AML-193 (cell line): ENCODE measurements around the gene LENG1.

Experiments used
- DNase-seq, 2 experiments: peaks; one replicate each; lab custom pipeline; 2025; lab: John Stamatoyannopoulos, UW

The LENG1 gene

DNA sequence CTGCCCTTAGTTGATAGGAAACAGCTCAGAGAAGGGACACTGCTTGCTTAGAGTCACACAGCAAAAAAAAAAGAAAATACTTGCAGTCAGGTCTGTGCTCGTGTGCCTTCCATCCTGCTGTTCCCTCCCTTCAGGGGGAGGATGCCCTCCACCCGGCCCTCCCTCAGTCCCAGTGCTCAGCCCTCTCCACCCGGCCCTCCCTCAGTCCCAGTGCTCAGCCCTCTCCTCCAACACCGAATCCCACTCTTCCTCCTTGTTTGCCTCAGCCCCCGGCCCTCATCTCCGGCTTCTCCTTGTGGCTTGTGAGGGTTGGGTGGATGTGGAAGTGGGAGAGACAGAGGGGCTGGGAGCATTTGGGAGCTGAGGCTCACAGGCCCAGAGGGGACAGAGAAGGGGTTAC, 49.9 kb downstream of the LENG1 start:
- DNase-seq, result no peak

DNA sequence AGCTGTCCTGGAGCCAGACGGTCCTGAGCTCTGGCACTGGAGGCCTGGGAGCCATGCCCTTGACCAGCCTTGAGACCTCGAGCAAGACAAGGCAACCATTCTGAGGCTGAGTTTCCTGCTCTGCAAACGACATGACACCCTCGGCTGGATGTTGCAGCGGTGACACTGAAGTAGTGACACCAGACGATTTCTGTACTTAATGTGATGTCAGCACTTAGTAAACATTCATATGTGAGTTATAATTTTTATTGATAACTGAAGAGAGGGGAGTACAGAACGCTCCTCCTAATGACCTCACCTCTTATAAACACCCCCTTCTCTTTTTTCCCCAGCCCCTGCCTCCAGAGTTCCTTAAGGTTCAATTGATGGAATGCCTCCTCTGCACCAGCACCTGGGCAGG, 51.0 kb downstream of the LENG1 start:
- DNase-seq, result no peak

DNA sequence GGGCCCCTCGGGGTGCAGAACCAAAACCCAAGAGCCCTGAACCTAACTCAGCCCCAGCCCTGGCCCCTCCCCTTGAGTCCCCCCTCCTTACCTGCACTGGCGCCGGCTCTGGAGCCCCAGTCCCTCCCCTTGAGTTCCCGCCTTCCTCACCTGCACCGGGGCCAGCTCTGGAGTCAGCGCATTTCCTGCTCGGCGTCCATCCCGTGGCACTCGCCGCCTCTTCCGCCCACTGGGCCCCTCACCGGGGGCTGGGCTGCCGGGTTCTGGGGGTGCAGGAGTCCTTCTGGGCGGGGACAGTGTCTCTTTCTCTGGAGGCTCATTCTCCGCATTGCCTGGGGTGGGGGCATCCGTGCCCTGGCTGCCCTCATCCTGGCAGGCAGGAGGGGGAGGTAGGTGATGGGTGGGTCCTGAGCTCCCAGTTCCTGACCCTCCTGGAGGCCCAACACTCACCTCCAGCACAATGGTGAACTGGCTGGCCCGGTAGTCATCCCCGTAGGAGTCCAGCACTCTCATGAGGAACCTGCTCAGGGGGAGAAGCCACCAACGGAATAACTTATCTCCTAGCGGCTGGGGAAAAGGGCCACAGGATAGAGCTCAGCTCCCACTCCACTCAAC, 51.5 kb downstream of the LENG1 start:
- no peak for DNase-seq

DNA sequence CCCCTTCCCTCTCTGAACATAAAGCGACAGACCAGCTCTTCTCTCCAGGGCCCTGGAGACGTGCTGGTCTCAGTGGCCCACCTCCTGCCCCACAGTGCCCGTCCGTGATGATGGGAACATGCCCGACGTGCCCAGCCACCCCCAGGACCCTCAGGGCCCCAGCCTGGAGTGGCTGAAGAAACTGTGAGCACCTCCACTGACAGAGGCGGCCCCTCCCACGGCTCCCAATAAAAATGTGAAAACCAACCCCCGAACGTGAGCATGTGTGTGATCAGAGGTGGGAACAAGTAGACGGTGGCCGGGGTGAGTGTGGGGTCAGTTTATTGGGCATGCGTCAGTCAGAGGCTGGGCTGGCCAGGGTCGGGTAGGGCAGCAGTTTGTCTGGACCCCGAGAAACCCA, 52.8 kb downstream of the LENG1 start:
- DNase-seq, result no peak

DNA sequence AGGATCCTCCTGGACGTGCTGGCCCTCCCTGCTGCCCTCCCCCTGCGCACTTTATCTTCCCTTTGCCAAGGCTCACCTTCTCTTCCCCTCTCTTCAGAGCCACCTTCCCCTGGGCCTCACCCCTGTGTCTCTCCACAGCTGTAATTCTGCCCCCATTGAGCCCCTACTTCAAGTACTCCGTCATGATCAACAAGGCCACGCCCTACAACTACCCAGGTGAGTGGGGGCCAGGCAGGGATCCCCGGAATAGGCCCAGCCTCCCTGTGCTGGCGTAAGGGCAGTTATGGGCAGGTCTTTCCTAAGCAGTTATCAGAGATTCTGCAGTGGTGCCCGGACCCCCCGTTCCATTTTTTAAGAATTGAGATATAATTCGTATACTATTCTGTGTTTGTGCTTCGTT, 53.7 kb downstream of the LENG1 start:
- DNase-seq, result no peak
